Measurements from ENCODE around the gene FBXW8.

GRCh38 chr12:117060929-117061305, 150.2 kb downstream of the FBXW8 start:
- no peak for TF ChIP-seq POLR2A (IDR thresholded peaks at IDR 0.05; ENCODE audit: low read length)
- TF ChIP-seq GATA1 (IDR thresholded peaks at IDR 0.05; ENCODE audit: low read depth, low read length), result no peak
